Ovary (tissue), 10 donors: Measurements from ENCODE around the gene PNISR. TPM values are rescaled to one million over a fixed set of nuclear protein-coding genes. Genes with fewer than 3 reads are reported as not detected.
"Not testable (repeated sequence)": the region's sequence is repeated elsewhere in the genome, so short reads cannot be mapped to it uniquely, and the experiment has no call there.

Experiments used
- DNase-seq, 5 donors: peaks; one replicate each; pipeline ENCODE4 v3.0.0-alpha.2; 2019 to 2020
- H3K27ac ChIP-seq, 2 donors: fragments of 200-600 bp; one replicate each; pipeline versions ENCODE4 v1.5.1 to v1.8.0; 2019 to 2022
- H3K27me3 ChIP-seq: fragments of 200-600 bp; one replicate; pipeline ENCODE4 v1.8.0; 2022
- H3K36me3 ChIP-seq: fragments of 200-600 bp; sonication (generic); one replicate; pipeline ENCODE4 v1.5.1; 2019
- H3K4me1 ChIP-seq: one replicate; pipeline ENCODE4 v1.8.1; 2013; ENCODE audit warnings: mild to moderate bottlenecking, moderate library complexity; ENCODE audit not compliant: insufficient read depth
- H3K4me3 ChIP-seq: fragments of 200-600 bp; sonication (generic); one replicate; pipeline ENCODE4 v1.5.1; 2017
- H3K9me3 ChIP-seq, 2 donors: fragments of 200-600 bp in 1 of 2; sonication (generic) in 1 of 2; one replicate each; pipeline versions ENCODE4 v1.5.1 to v1.8.1; 2013 to 2019; ENCODE audit warnings: mild to moderate bottlenecking in 1 of 2, moderate library complexity in 1 of 2
- CTCF ChIP-seq, 3 donors: fragments of 450-650 bp in 2 of 3; fragments of 200-600 bp in 1 of 3; IDR thresholded peaks; one replicate each; pipeline versions ENCODE4 v1.5.1 to v1.8.0; 2016 to 2022; ENCODE audit warnings: antibody characterized with exemption in 3 of 3, mild to moderate bottlenecking in 1 of 3
- EP300 ChIP-seq: sonication (generic); formaldehyde crosslinking; IDR thresholded peaks from one replicate; pipeline ENCODE4 v1.6.1; 2017; ENCODE audit warnings: antibody characterized with exemption
- POLR2A ChIP-seq: fragments of 450-650 bp; IDR thresholded peaks from one replicate; pipeline ENCODE4 v1.6.1; 2017; ENCODE audit warnings: antibody characterized with exemption, mild to moderate bottlenecking, moderate library complexity
- WGBS, 3 donors: extraction: QIAGEN DNeasy Blood & Tissue Kit in 1 of 3; methylation state at CpG; one replicate each; pipeline versions ENCODE4 v1.1.5 to v1.1.7; 2013 to 2017; 5-methylcytosine and 5-hydroxymethylcytosine counted together
- intact Hi-C, 4 donors: fragments of 100-400 bp; cut with DNase I; formaldehyde crosslinking; loops; one replicate each; pipeline versions ENCODE4 v1.11.0 to v1.15.1; 2022 to 2023
- long read RNA-seq, 3 donors: library from polyadenylated mRNA in 2 of 3; unstranded in 2 of 3; transcript quantifications; one replicate each; pipeline ENCODE4 v2.0.0 and lab custom pipeline, GENCODE V29; 2021 to 2026
- polyA plus RNA-seq, 2 donors: library from polyadenylated mRNA; stranded (reverse); fragments of 200-250 nt in 1 of 2; fragments of 350-450 nt in 1 of 2; fragmentation: Illumina TruSeq in 1 of 2; extraction: RNeasy Lipid Tissue Mini Kit (QIAGEN cat#74804) in 1 of 2; gene quantifications; one replicate each; pipeline ENCODE4 v1.2.3, GENCODE V29; 2013 to 2014
- total RNA-seq, 7 donors: library from RNA; depleted of rRNA in 2 of 7; stranded (reverse); fragments of >200 nt in 2 of 7; fragmentation: NEBNext Ultra II Directional in 3 of 7; extraction: Animal tissue kit (Norgen Biotek cat#: 25700) in 3 of 7; gene quantifications; one replicate each; pipeline versions ENCODE4 v1.1.0 to v1.2.4, GENCODE V29; 2016 to 2023
- donor health status: DM: no; HTN: no; CAD: no; lungs with moderate emphysema.
- donor health status: DM: no; HTN: no; CAD: no.
- donor health status: Bipolar disorder and iron deficiency.
- donor health status: DM: yes; HTN: yes; CAD: no.
- donor health status: DM: no; HTN: no; CAD: no.
- donor health status: DM: yes; HTN: yes; CAD: no.

PNISR gene
- total RNA-seq (100 to 1,000 TPM in 5 of 7 donors, 10 to 100 TPM in 2; 92.7 to 158 (median 127) TPM), polyA plus RNA-seq (100 to 1,000 TPM in 1 of 2 donors, 10 to 100 TPM in 1; 71.5 to 168 TPM)
- long read RNA-seq, donor 1, full-length matches to known transcripts: 136 of 367 reads
- long read RNA-seq, donor 1, partial matches to known transcripts: 167 of 367 reads
- long read RNA-seq, donor 1, other reads (novel, unspliced or antisense): 64 of 367 reads
- long read RNA-seq, donor 2, full-length matches to known transcripts: 35 of 41 reads
- long read RNA-seq, donor 2, partial matches to known transcripts: 6 of 41 reads
- long read RNA-seq, donor 2, other reads (novel, unspliced or antisense): 0 of 41 reads
- long read RNA-seq, donor 3, full-length matches to known transcripts: 24 of 83 reads
- long read RNA-seq, donor 3, partial matches to known transcripts: 13 of 83 reads
- long read RNA-seq, donor 3, other reads (novel, unspliced or antisense): 46 of 83 reads

- peaks cover 12% of the 10 kb centered on the region for H3K4me1 ChIP-seq
- peak within 1 kb of the TSS; percentile 69 for H3K4me3 ChIP-seq
- 0 to 1% (median 0%) methylated on average over 52 to 53 of the region's 53 CpGs for WGBS, 3 donors
- peak; percentile 87 to 94 (median 89) for DNase-seq
- peak; percentile 38 for TF ChIP-seq EP300
- TF ChIP-seq CTCF (IDR thresholded peaks at IDR 0.05): no peak
- TF ChIP-seq POLR2A: peak; percentile 61
- intact Hi-C loops: no loop called here
- no peaks in the 10 kb centered on the region for H3K36me3 ChIP-seq
- no peaks in the 10 kb centered on the region for H3K9me3 ChIP-seq
- peak within 1 kb of the TSS; percentile 93 to 98 for H3K27ac ChIP-seq
- no peaks in the 10 kb centered on the region for H3K27me3 ChIP-seq
These were observed at the start of gene PNISR for GRCh38 chr6:99424761-99425646. Gene PNISR, minus strand, starts transcription at chr6:99425308. Its CDS starts 10,649 bp downstream, at chr6:99414659.

- no peak overlapping the region for H3K4me3 ChIP-seq
- TF ChIP-seq CTCF (IDR thresholded peaks at IDR 0.05): no peak
- no peak for TF ChIP-seq POLR2A
- TF ChIP-seq EP300: no peak
- no peak for DNase-seq
- H3K27ac ChIP-seq: no peak overlapping the region
- H3K9me3 ChIP-seq: no peaks in the 10 kb centered on the region
- no peaks in the 10 kb centered on the region for H3K4me1 ChIP-seq
- no peaks in the 10 kb centered on the region for H3K36me3 ChIP-seq
- intact Hi-C loops: loop anchor here in 1 of 4 donors (10.0 kb wide), 1 partner anchor 271 kb away; no protein-coding TSS in a partner anchor
- H3K27me3 ChIP-seq: no peaks in the 10 kb centered on the region
These were observed 48.6 kb upstream of the PNISR start for GRCh38 chr6:99473730-99474129.

- WGBS, 3 donors: 90 to 93% (median 91%) methylated on average over 2 of the region's 2 CpGs
- no peak for DNase-seq
- H3K9me3 ChIP-seq: no peaks in the 10 kb centered on the region
- TF ChIP-seq CTCF (IDR thresholded peaks at IDR 0.05): no peak
- TF ChIP-seq POLR2A: no peak
- TF ChIP-seq EP300: no peak
- no peak overlapping the region for H3K4me3 ChIP-seq
- H3K27ac ChIP-seq: no peak overlapping the region
- intact Hi-C loops: loop anchor here in 1 of 4 donors (10.0 kb wide), 1 partner anchor 273 kb away; no protein-coding TSS in a partner anchor
- no peaks in the 10 kb centered on the region for H3K27me3 ChIP-seq
- no peaks in the 10 kb centered on the region for H3K36me3 ChIP-seq
- H3K4me1 ChIP-seq: no peaks in the 10 kb centered on the region
These were observed 46.5 kb upstream of the PNISR start for GRCh38 chr6:99471638-99472037.

GRCh38 chr6:99467509-99468106, 42.5 kb upstream of the PNISR start:
- 0 to 3% (median 1%) methylated on average over 3 of the region's 3 CpGs for WGBS, 3 donors
- intact Hi-C loops: loop anchor here in 2 of 4 donors (10.0 kb wide), 1 partner anchor 277 kb away; no protein-coding TSS in a partner anchor
- Histone ChIP-seq H3K36me3 (no peaks in the 10 kb centered on the region), H3K4me1 (no peaks in the 10 kb centered on the region), H3K4me3 (no peak overlapping the region), H3K27me3 (no peaks in the 10 kb centered on the region), H3K27ac (no peak overlapping the region), H3K9me3 (no peaks in the 10 kb centered on the region)
- TF ChIP-seq CTCF (IDR thresholded peaks at IDR 0.05) (peak in 2 of 3 donors; percentile 28 to 34), EP300 (no peak), POLR2A (no peak)
- no peak for DNase-seq

- intact Hi-C loops, H3K27ac ChIP-seq, H3K27me3 ChIP-seq, H3K4me1 ChIP-seq, H3K4me3 ChIP-seq, DNase-seq, H3K9me3 ChIP-seq, H3K36me3 ChIP-seq: not testable (repeated sequence)
- WGBS, 3 donors: 93 to 95% (median 94%) methylated on average over 2 of the region's 2 CpGs
These were observed 34.0 kb upstream of the PNISR start for GRCh38 chr6:99459133-99459532.
